GM10266 (cell line): Measurements from ENCODE around the gene CLSTN2.

Experiments used
- DNase-seq: peaks from one replicate; pipeline ENCODE4 v3.0.0; 2012; ENCODE audit errors: extremely low spot score
- CTCF ChIP-seq: IDR thresholded peaks from 2 replicates; pipeline ENCODE4 v1.5.1; 2012; ENCODE audit warnings: mild to moderate bottlenecking, low read depth; ENCODE audit not compliant: control insufficient read depth, insufficient read depth; ENCODE audit errors: missing control alignments

Gene CLSTN2

GRCh38 chr3:140011611-140012277 is 76.8 kb downstream of the CLSTN2 start:
- no peak for TF ChIP-seq CTCF
- DNase-seq: no peak

DNA sequence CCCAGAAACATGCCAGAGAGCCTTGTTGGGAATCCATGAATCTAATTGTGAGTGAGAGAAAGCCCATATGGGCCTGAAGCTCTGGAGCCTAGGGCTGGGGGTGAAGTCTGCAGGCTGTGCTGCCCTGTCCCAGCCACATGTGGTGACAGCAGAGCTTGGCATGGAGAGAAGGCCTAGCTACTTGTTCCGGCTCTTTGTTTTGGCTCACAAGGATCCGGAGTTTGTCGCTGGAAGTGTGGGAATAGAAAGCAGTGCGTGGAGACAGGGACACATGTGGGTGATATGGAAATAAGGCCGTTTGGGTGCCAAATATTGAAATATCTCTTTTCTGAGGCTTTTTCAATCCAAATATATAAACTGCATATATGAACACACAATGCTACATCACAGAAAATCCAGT is 78.2 kb downstream of the CLSTN2 start:
- no peak for DNase-seq
- no peak for TF ChIP-seq CTCF

DNA sequence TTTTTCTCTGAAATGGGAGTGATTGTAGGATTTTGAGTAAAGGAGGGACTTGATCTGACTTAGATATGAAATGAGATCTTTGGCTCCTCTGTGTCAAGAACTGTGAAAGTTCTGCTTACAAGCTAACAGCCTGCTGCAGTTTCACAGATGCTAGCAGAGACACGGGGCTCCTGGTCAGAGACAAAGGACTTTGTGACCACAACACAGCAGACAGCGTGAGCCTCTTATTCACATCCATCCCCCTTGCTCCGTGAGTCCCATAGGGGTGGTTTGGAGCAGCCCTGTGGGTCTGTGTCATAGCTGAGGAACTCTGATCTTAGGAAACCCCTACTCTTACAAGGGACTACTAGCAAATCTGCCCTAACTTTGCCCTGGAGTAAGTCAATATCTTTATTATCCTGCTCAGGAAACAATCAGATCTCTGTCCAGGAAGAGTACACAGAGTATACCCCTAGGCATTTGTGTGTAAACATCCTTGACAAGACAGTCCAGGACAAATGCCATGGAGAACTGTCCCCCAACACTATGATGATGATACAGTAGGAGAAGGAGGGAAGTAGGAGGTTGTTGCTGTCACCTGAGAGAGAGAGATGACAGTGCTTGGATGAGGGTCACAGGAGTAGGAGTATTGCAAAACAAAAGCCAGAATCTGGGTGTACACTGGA is 80.0 kb downstream of the CLSTN2 start:
- no peak for TF ChIP-seq CTCF

DNA sequence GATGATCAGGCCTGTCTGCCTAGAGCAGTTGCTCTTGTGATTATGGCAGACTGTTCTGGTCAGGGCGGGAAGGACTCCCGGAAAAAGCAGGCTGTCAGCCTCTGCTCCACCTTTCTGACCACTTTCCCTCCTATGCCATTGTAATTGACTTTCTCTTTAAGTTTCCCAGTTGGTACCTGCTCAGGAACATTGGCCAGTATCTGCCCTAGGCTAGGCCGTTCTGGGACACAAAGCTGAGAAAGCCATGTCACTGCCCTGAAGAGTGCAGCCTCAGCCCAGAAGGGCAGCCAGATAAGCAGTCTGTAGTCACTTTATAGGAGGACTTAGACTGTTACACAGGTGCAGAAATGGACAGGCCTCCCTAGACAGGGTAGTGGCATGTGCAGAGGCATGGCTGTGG is 80.8 kb downstream of the CLSTN2 start:
- DNase-seq: no peak
- no peak for TF ChIP-seq CTCF

More for the DNA sequence above, 80.0 kb downstream of the CLSTN2 start:
- DNase-seq: no peak

- DNase-seq: no peak
- no peak for TF ChIP-seq CTCF
Measured at GRCh38 chr3:140018556-140018955, 83.6 kb downstream of the CLSTN2 start.

DNA sequence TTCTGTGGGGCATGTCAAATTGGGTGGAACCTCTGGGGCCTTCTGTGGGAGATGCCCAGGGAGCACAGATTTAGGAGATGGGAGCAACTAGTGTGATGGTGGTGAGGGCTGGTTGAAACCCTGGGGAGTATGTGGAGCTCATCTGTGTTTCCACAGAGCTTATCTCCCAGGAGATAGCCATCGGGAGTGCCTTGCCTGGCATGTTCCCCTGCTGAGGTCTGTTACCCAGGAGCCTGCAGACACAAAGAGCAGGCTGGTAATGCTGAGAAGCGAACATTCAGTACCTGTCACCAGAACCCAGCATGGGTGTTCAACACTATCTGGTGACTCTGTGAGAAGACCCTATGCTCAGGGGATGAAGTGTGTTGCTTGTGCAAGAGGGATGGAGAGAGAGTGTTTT is 85.0 kb downstream of the CLSTN2 start:
- TF ChIP-seq CTCF: no peak
- no peak for DNase-seq

- DNase-seq: no peak
- no peak for TF ChIP-seq CTCF
Measured at GRCh38 chr3:140020541-140020940, 85.6 kb downstream of the CLSTN2 start.
